ENCODE measurements around the gene GC.

The GC gene

GRCh38 chr4:71783972-71784371, at the start of gene GC:
Gene GC, minus strand, starts transcription at chr4:71784079. Its CDS starts 61 bp downstream, at chr4:71784018.
- no peak within 1 kb of the TSS for H3K27ac ChIP-seq

GRCh38 chr4:71833232-71833900, 49.5 kb upstream of the GC start:
- H3K36me3 ChIP-seq, result no peaks in the 10 kb centered on the region
- no peak for TF ChIP-seq CTCF (IDR thresholded peaks at IDR 0.05; ENCODE audit: low read depth, low read length)
- no peak overlapping the region for H3K27ac ChIP-seq
- no peak overlapping the region for H3K4me3 ChIP-seq (ENCODE audit: low read depth, low read length)
- H3K9me3 ChIP-seq (ENCODE audit: severe bottlenecking), result no peaks in the 10 kb centered on the region
- H3K27me3 ChIP-seq (ENCODE audit: insufficient read depth, low read depth, severe bottlenecking), result no peaks in the 10 kb centered on the region
- DNase-seq, result no peak

More at GRCh38 chr4:71783972-71784371, at the start of gene GC:
- H3K9me3 ChIP-seq (ENCODE audit: severe bottlenecking), result no peaks in the 10 kb centered on the region
- no peak within 1 kb of the TSS for H3K4me3 ChIP-seq (ENCODE audit: low read depth, low read length)
- no peak for TF ChIP-seq CTCF (IDR thresholded peaks at IDR 0.05; ENCODE audit: low read depth, low read length)
- H3K36me3 ChIP-seq, result no peaks in the 10 kb centered on the region
- DNase-seq, result no peak
- no peaks in the 10 kb centered on the region for H3K27me3 ChIP-seq (ENCODE audit: insufficient read depth, low read depth, severe bottlenecking)

- Histone ChIP-seq H3K27me3 (ENCODE audit: insufficient read depth, low read depth, severe bottlenecking) (no peaks in the 10 kb centered on the region), H3K4me3 (ENCODE audit: low read depth, low read length) (no peak overlapping the region), H3K36me3 (no peaks in the 10 kb centered on the region), H3K9me3 (ENCODE audit: severe bottlenecking) (no peaks in the 10 kb centered on the region), H3K27ac (no peak overlapping the region)
- TF ChIP-seq CTCF (IDR thresholded peaks at IDR 0.05; ENCODE audit: low read depth, low read length), result no peak
- no peak for DNase-seq
Measured at GRCh38 chr4:71832049-71832448, 48.2 kb upstream of the GC start.

DNA sequence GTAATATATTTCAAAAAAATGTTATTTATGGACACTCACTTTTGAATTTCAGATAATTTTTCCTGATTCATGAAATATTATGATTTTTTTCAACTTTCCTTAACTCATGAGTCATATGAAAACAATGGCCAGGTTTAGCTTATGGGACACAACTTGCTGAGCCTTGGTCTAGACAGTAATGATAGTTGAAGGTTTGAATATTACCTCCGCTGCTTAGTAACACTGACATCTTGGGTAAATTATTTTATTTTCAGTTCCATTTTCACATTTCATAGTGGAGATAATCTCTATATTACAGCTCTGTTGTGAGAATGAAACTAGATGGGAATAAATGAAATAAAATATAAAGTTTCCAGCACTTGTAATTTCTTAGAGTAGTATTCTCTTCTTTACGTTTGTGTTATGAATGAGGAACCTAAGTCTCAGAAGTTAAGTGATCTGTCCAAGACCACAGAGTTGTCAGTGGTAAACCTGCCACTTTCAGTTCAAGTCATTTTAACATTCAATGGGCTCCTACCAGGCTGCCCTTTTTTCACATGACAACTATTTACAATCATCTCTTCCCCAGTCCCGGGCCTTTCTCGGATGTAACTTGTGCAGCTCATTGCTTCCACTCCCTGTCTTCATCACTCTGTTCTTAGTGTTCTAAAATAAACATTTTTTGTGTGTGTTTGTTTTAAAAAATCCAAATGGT, 46.8 kb upstream of the GC start:
- no peak overlapping the region for H3K27ac ChIP-seq
- no peaks in the 10 kb centered on the region for H3K36me3 ChIP-seq
- H3K9me3 ChIP-seq (ENCODE audit: severe bottlenecking), result no peaks in the 10 kb centered on the region
- TF ChIP-seq CTCF (IDR thresholded peaks at IDR 0.05; ENCODE audit: low read depth, low read length), result no peak
- no peak overlapping the region for H3K4me3 ChIP-seq (ENCODE audit: low read depth, low read length)
- no peak for DNase-seq
- no peaks in the 10 kb centered on the region for H3K27me3 ChIP-seq (ENCODE audit: insufficient read depth, low read depth, severe bottlenecking)

- Histone ChIP-seq H3K27ac (no peak overlapping the region), H3K27me3 (ENCODE audit: insufficient read depth, low read depth, severe bottlenecking) (no peaks in the 10 kb centered on the region), H3K36me3 (no peaks in the 10 kb centered on the region), H3K9me3 (ENCODE audit: severe bottlenecking) (no peaks in the 10 kb centered on the region), H3K4me3 (ENCODE audit: low read depth, low read length) (no peak overlapping the region)
- TF ChIP-seq CTCF (IDR thresholded peaks at IDR 0.05; ENCODE audit: low read depth, low read length), result no peak
- DNase-seq, result no peak
Measured at GRCh38 chr4:71828470-71828869, 44.6 kb upstream of the GC start.

Measured in WERI-Rb-1 (cell line).